ENCODE data around the gene PIGT. TPM values are rescaled to one million over a fixed set of nuclear protein-coding genes. Genes with fewer than 3 reads are reported as not detected.

Gene PIGT
- total RNA-seq, 2 experiments from 2014 or later = 43.7 to 47.7 TPM

Small RNAs within 50 kb of the gene (microRNA-seq; reads per million reads assigned to microRNA genes)
- gene MIR6812 (ENCODE audit: borderline microRNAs expressed, borderline replicate concordance) = 1.8 reads per million

Other genes with a start within 250 kb of the PIGT start
- not detected for gene PI3, start 241.2 kb upstream of the PIGT start, total RNA-seq
- gene SEMG1, start 209.1 kb upstream of the PIGT start, total RNA-seq = not detected
- not detected for gene SEMG2, start 194.8 kb upstream of the PIGT start, total RNA-seq
- not detected for gene SLPI, start 161.6 kb upstream of the PIGT start, total RNA-seq
- gene RBPJL, start 109.3 kb upstream of the PIGT start, total RNA-seq = not detected
- gene MATN4, start 107.8 kb upstream of the PIGT start, total RNA-seq = 1 to 10 TPM in 1 of 2 experiments, under 1 TPM in 1; 0.74 to 1.2 TPM
- 10 to 100 TPM; 21.1 to 22.0 TPM for gene SDC4, start 67.7 kb upstream of the PIGT start, total RNA-seq
- gene SYS1, start 53.0 kb upstream of the PIGT start, total RNA-seq = 10 to 100 TPM; 19.6 to 20.7 TPM
- under 1 TPM in 1 of 2 experiments, not detected in 1; 0.29 TPM for gene TP53TG5, start 37.8 kb upstream of the PIGT start, total RNA-seq
- gene DBNDD2, start 7.9 kb upstream of the PIGT start, total RNA-seq = 10 to 100 TPM; 13.8 to 15.5 TPM
- 1 to 10 TPM; 1.3 TPM for gene WFDC2, start 53.6 kb downstream of the PIGT start, total RNA-seq
- not detected for gene SPINT3, start 99.5 kb downstream of the PIGT start, total RNA-seq
- not detected for gene WFDC6, start 123.3 kb downstream of the PIGT start, total RNA-seq
- gene EPPIN, start 131.3 kb downstream of the PIGT start, total RNA-seq = not detected
- not detected for gene WFDC8, start 163.1 kb downstream of the PIGT start, total RNA-seq
- gene WFDC10A, start 213.6 kb downstream of the PIGT start, total RNA-seq = not detected
- not detected for gene WFDC9, start 215.1 kb downstream of the PIGT start, total RNA-seq